GM19023 (cell line): ENCODE measurements around the gene NLRP5.

Experiments used
- ATAC-seq: cut with Tn5 transposase; IDR thresholded peaks from one replicate; pipeline ENCODE4 v1.9.1; 2021; ENCODE audit warnings: mild to moderate bottlenecking, moderate library complexity; ENCODE audit not compliant: unreplicated experiment

Gene NLRP5

GRCh38 chr19:56071151-56071550, 84.6 kb downstream of the NLRP5 start:
- ATAC-seq: no peak

DNA sequence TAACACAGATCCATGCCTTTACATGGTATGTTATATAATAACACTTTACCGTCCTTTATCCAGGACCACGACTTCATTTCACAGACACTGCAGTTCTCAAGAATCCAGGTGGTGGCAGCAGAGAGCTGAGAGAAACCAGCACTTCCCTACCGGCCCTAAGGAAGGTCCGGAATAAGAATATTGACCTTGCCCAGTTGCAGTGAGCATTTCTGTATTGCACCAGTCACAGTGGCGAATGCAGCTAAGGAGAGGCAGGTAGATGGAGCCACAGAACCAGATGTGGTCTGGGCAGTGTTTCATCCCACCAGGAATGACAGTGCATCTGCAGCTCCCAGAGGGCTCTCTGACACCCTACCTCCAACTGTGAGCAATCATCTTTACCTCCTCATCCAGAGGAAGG, 89.9 kb downstream of the NLRP5 start:
- ATAC-seq: no peak

GRCh38 chr19:56079609-56080008, 93.0 kb downstream of the NLRP5 start:
- no peak for ATAC-seq

DNA sequence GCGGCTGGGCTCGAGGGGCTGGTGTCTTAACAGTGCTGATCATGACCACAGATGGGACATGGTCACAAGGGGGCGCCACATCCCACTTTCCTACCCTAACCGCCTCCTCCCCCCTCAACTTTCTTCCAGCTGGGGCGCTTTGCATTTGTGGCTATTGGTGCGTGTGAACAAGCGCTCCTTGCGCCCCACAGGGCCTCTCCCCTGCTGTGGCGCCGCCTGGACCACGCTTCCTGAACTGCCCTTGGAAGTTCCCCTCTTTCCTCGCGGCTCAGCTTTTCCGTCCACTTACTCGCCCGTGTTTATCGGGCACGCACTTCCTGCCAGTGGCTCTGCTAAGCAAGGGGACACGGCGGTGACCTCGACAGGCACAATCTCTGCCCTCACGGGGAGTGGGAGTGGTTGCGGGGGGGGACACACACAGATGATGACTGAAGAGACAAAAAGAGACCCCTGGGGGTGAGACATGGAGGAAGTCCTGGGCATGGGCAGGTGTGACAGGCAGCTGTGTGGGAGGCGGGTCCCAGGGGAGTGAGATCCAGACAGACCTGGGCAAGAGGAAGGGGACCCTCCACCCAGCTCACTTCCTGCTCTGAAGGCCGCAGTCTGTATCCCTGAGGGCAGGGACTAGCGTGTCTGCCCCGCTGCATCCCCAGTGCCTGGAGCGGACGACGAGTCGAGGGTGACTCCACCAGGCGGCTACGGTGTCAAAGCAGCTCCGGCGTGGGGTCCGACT, 94.3 kb downstream of the NLRP5 start:
- ATAC-seq: peak; percentile 65

- ATAC-seq: no peak
Measured at GRCh38 chr19:56083668-56084067, 97.1 kb downstream of the NLRP5 start.

GRCh38 chr19:56084835-56085536, 98.4 kb downstream of the NLRP5 start:
- no peak for ATAC-seq

DNA sequence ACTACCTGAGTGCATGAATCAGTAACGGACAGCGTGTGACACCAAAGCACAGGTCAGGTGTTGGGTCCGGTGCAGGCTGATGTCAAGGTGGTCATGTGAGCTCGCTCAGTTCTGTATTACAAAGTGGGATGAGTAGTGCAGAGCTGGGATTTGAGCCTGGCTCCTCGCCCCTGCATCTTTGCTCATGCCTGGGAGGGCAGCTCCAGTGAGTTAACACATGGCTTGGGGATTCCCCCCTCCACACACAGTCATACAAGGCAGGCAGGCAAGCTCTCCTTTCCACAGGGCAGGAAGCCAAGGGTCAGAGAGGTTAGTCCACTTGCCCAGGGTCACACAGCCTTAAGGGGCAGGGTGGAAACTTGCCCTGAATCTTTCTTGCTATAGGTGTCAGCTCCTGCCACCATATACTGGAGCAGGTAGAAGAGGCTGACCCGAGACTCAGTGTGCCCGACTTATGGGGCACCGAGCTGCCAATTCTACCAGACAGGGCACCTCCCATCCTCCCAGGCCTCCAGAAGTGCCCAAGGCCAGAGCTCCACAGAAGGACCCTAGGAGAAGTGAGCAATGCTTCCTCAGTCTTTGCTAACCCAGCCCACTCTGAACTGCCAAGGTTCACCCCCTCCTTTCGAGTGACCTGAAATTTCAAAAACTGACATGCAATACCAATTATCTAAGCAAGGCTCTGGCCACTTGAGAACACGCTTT, 99.1 kb downstream of the NLRP5 start:
- ATAC-seq: no peak

DNA sequence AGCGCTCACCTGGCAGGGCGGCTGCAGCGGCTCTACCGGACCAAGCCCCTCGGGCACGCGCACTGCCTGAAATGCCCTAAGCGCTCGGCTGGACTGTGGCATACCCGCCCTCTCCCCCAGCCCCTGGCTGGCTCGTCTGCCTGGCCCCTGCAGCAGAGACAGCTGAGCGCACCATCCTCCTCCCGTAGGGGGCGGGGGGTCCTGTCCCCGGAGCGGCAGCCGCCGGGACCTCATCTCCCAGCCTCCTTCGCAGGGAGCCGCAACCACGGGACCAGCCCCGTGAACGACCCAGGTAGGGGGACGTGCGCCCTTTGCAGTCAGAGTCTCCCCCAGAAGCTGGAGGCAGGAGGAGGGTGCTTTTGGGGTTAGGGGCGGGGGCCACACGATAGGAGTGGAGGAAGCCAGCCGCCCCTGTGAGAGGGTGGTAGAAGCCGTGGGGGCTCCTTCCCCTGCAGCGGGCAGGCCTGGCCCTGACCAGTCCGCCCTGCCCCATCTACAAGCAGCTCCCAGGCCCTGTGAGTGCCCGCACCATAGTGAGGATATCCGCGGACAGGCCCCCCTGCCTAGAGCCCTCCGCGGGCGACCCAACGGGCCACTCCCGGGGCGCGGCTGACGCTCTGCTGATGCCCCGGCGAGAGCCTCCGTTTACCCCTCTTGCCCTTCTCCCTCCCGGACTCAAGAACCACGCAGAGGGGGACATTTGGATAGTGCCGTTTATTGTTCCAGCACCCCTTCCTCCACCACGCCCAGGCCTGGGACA, 100.3 kb downstream of the NLRP5 start:
- ATAC-seq: no peak

DNA sequence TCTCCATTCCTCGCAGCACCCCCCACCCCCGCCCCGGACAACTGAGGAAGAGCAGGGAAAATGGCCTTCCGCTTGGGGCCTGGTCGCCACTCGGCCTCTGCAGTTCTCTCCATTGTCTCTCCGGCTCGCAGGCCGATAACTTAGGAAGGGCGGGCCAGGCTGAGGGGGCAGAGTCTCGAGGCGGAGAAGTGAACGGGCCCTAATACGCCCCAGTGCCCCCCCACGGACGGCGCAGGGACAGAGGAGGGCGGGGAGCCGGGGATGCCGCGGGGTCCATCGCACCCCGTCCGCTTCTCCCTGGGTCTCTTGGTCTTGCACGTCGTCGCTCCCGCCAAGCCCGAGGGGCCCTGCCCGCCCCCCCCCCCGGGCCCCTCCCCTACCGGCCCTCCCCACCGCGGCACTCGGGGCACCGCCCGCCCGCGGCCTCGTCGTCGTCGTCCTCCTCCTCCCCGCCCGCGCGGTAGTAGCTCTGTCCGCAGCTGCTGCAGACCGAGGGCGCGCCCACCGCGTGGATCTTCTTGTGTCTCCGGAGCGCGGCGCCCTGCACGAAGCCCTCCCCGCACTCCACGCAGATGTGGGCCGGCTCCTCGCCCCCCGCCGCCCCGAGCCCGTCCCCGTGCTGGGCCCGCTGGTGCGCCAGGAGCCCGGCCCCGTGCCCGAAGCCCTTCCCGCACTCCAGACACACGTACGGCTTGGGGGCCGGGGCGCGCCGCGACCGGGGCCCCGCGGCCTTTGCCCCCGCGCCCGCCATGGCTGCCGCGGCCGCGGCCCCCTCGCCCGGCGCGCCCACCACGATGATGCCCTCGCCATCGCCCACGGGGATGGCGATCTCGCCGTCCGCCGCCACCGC, 101.3 kb downstream of the NLRP5 start:
- ATAC-seq: no peak

GRCh38 chr19:56088497-56089215, 102.1 kb downstream of the NLRP5 start:
- ATAC-seq: no peak

- ATAC-seq: no peak
Measured at GRCh38 chr19:56089344-56089743, 102.8 kb downstream of the NLRP5 start.

DNA sequence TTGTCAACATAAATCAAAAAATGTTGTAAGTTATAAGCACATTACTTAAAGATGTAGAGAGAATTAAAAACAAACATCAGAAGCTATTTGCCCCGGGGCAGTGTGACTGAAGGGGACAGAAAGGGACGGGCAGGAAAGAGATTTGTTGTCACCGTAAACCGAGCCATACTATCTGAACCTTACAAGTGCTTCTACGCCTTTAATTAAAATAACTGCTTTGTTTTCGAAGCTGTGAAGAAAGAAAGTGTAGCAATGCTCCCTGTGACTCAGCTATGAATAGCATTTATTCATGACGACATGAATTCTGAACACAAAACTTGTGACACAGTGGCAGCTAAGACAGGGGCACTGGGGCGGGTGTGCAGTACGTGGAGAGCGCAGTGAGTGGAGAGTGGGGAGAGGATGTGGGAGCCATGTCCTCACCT, 104.5 kb downstream of the NLRP5 start:
- no peak for ATAC-seq

- no peak for ATAC-seq
Measured at GRCh38 chr19:56091751-56092546, 105.4 kb downstream of the NLRP5 start.

GRCh38 chr19:56092685-56093631, 106.4 kb downstream of the NLRP5 start:
- no peak for ATAC-seq

DNA sequence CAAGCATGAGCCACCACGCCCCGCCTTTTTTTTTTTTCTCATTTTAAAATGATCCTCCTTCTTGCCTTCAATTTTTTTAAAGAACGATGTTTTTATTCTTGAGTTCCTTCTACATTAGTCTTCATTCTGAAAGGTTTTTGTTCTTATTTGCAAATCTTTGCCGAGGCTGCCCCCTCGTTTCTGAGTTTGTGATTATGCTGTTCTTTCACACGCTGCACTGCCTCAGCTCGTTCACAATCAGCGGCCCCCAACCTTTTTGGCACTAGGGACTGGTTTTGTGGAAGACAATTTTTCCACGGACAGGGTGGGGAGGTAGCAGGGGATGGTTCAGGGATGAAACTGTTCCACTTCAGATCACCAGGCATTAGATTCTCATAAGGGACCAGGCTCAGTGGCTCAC, 107.9 kb downstream of the NLRP5 start:
- no peak for ATAC-seq

DNA sequence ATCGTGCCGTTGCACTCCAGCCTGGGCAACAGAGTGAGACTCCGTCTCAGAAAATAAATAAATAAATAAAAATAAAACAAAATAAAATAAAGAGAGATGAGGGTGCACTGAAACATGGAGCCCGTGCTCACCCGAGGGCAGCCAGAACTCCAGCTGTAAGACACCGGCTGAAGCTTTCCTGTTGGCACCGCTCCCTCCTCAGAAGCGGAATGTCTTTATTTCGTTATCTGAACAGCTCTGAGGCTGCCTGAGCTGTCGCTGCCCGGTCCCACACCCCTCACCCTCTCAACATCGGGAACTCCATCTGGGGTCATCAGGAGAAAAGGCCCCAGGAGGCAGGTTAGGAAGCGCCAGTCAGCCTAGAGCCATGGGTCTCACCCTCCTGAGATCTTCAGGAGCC, 110.1 kb downstream of the NLRP5 start:
- no peak for ATAC-seq

- no peak for ATAC-seq
Measured at GRCh38 chr19:56097306-56097705, 110.7 kb downstream of the NLRP5 start.

- ATAC-seq: no peak
Measured at GRCh38 chr19:56097776-56098175, 111.2 kb downstream of the NLRP5 start.
